Renal cortex interstitium (tissue), 11 donors: ENCODE measurements around the gene BRD9. TPM values are rescaled to one million over a fixed set of nuclear protein-coding genes. Genes with fewer than 3 reads are reported as not detected.
"Not testable (repeated sequence)": the region's sequence is repeated elsewhere in the genome, so short reads cannot be mapped to it uniquely, and the experiment has no call there.

Experiments used
- DNase-seq, 11 donors: peaks; one replicate each; pipeline ENCODE4 v3.0.0-alpha.2; 2013; ENCODE audit warnings: low read depth in 9 of 11, low spot score in 4 of 11; ENCODE audit errors: extremely low read depth in 1 of 11
- polyA plus RNA-seq, 3 donors: library from polyadenylated mRNA; unstranded; fragments of 120-200 nt; gene quantifications; one replicate each; pipeline ENCODE4 v1.2.1, GENCODE V29; 2013; ENCODE audit not compliant: insufficient read length in 3 of 3

Gene BRD9
- polyA plus RNA-seq, 3 donors, result 38.7 to 46.1 (median 42.4) TPM

DNA sequence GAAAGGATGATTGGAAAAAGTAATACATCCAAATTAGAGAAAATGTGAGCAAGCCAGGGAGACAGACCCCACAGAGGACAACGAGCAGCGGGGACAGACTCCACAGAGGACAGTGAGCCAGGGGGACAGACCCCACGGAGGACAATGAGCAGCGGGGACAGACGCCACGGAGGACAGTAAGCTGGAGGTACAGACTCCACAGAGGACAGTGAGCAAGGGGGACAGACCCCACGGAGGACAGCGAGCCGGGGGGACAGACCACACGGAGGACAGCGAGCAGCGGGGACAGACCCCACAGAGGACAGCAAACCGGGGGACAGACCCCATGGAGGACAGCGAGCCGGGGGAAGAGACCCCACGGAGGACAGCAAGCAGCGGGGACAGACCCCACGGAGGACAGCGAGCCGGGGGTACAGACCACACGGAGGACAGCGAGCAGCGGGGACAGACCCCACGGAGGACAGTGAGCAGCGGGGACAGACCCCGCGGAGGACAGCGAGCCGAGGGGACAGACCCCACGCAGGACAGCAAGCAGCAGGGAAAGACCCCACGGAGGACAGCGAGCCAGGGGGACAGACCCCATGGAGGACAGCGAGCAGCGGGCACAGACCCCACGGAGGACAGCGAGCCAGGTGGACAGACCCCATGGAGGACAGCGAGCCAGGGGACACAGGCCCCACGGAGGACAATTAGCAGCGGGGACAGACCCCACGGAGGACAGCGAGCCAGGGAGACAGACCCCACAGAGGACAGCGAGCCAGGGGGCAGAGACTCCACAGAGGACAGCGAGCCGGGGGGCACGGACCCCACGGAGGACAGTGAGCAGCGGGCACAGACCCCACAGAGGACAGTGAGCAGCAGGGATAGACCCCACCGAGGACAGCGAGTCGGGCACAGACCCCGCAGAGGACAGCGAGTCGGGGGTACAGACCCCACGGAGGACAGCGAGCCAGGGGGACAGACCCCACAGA is 39.9 kb downstream of the BRD9 start:
- DNase-seq, result no peak

- DNase-seq, result no peak
These were observed 40.6 kb downstream of the BRD9 start for GRCh38 chr5:852018-852417.

- no peak for DNase-seq
These were observed 41.0 kb downstream of the BRD9 start for GRCh38 chr5:851553-851952.

DNA sequence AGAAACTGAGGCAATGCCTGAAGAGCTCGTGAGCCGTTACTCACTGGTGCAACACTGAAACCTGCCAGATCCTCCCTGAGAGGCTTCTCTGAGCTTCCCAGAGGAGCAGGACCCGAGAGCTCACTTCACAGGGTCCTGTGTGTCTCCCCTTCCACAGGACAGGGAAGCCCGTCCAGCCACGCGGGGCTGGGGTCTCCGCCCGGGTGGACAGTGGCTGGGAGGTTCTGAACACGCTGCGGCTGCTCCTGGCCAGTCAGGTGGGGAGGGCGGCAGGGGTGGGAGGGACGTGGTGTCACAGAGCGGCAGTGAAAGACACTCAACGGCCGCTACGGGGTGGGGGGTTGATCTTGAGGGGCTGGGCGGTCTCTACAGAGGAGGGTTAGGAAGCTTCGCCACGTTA is 41.5 kb downstream of the BRD9 start:
- DNase-seq, result no peak

DNA sequence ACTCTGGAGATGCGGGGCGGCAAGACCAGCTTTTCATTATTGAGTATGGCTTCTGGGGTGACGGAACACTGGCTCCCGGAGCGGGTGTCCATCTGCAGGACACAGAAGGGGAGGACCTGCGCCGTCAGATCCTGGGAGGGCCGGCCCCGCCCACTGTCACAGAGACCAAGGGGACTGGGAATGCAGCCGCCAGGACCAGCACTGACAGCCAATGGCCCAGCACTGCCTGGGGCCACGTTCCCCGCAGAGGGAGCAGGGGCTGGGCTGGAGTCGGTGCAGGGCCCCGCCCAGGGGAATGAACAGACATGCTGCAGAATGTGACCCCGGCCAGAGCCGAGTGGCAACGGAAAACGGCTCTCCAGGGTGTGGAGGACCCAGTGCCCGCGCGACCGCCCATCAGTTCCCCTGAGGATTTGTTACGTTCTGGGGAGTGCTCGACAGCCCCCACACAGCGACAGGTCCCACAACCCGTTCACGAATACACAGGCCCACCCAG is 42.0 kb downstream of the BRD9 start, which contains the start of gene ZDHHC11:
ZDHHC11 (minus strand) TSS at position 476 of the 496 bp plus-strand sequence; CDS start at position 92, 384 bp downstream.
- no peak for DNase-seq

DNA sequence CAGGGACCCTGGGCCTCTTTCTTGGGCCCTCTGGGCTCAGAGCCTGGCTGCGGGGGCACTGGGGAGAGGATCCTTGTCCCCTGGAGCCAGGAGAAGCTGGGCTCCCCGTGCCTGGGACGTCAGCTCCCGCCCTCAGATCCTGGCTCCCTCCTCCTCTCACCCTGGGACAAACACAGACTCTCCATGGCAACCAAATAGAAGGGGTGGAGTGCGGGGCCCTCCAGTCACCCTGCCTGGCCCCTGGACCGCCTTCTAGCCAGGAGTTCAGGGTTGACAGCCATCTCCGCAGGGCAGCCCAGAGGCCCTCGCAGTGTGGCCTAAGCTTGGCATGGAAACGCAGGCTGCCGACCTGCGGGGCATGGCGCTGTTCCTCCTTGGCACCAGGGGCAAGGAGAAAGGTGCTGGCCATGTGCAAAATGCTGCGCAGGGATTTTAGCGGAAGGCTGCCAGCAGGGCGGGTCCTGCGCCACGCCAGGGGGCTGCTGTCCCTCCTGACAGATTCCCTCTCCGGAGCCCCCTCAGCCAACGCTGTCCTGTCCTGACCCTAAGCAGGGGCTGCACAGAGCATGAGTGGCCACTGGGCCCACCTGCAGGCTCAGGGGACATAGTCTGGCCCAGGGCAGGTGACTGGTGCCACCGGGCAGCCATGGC is 42.8 kb downstream of the BRD9 start:
- peak in 3 of 11 donors; percentile 14 to 67 (median 63) for DNase-seq

DNA sequence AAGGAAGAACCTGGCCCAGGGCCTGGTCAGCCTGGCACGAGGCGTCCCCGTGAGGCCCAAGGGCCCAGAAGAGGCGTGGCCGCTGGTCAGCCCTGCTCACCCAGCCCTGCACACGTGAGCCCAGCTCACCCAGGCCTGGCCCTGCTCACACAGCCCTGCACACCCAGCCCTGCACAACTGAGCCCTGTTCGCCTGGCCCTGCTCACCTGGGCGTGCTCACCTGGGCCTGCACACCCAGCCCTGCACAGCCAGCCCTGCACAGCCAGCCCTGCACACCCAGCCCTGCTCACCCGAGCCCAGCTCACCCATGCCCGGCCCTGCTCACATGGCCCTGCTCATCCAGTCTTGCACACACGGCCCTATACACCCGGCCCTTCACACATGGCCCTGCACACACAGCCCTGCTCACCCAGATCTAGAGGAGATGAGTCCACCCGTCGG is 43.9 kb downstream of the BRD9 start:
- DNase-seq, result no peak

- DNase-seq, result not testable (repeated sequence)
These were observed 44.9 kb downstream of the BRD9 start for GRCh38 chr5:847736-848135.

DNA sequence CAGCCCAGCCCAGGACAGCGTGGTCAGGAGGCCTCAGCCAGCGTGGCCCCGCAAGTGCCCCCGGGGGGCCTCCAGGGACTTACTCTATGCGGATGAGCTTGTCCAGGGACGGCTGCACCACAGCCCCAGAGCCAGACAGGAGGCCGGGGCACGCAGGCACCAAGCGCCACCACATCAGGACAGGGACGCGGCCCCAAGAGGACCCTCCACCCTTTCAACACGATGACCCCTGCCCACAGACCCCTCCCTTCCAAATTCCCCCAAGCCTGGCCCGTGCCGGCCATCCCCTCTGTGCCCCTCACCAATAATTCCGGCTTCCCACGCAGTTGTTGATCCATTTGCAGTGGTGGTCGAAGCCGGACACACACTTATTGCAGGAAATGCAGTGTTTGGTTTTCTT is 45.4 kb downstream of the BRD9 start:
- DNase-seq, result not testable (repeated sequence)

DNA sequence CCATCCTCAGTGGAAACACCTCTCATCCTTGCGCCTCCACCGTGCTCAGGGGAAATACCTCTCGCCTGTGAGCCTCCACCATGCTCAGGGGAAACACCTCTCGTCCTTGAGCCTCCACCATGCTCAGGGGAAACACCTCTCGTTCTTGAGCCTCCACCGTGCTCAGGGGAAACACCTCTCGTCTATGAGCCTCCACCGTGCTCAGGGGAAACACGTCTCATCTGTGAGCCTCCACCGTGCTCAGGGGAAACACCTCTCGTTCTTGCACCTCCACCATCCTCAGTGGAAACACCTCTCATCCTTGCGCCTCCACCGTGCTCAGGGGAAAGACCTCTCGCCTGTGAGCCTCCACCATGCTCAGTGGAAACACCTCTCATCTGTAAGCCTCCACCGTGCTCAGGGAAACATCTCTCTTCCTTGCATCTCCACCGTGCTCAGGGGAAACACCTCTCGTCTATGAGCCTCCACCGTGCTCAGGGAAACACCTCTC is 46.0 kb downstream of the BRD9 start:
- DNase-seq, result not testable (repeated sequence)

GRCh38 chr5:845676-846601 is 46.7 kb downstream of the BRD9 start:
- DNase-seq, result not testable (repeated sequence)

- not testable (repeated sequence) for DNase-seq
These were observed 47.4 kb downstream of the BRD9 start for GRCh38 chr5:845031-845675.

- not testable (repeated sequence) for DNase-seq
These were observed 48.2 kb downstream of the BRD9 start for GRCh38 chr5:844426-844825.

- DNase-seq, result not testable (repeated sequence)
These were observed 48.7 kb downstream of the BRD9 start for GRCh38 chr5:843926-844325.

DNA sequence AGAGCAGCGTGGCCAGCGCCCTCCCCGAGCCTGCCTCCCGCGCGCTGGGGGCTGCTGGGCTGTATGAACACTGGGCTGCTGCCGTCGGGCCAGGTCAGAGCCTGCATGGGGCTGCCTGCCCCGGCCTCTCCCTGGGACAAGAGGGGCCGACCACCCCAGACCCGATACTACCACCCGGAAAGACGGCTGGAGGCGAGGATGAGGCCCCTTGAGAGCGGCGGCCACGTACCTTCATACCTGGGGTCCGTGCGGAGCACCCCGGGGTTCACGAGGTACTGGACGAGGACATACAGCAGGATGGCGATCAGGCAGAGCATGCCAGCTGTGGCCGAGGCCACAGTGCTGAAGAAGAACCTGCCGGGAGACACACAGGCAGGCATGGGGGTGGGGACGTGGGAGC is 49.2 kb downstream of the BRD9 start:
- DNase-seq, result not testable (repeated sequence)

DNA sequence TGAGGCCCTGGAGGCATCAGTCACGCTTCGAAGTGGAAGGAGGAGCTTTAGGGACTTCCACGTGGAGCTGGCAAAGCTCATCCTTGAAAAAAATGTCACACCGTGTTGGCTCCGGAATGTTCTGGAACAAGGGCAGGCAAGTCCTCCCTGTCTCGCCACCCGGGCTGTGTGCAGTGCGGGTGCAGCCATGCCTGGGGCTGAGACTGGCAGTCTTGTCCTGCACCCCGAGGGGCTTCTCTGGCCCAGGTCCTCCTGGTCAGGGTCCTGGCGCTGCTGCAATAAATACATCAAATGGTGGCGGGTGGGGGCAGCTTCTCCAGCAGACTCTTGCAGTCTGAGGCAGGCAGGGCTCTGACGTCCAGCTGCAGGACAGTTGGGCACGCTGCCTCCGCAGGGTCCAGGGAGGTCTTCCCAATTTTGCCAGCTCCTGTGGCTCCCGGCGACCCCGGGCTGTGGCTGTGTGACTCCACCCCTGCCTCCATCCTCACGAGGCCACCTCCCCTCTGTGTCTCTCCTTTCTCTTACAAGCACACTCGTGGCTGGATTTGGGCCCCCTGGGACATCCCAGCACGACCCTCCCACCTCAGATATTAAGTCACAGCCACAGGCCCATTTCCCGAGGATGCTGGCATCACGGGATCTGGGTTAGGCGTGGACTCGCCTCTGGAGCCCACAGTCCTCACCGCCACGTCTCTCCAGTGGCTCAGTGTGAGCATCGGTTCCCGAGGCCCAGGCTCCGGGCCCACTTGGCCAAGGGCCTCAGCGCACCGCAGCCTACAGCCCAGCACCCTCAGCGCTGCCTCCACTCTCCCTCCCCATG is 50.0 kb downstream of the BRD9 start:
- DNase-seq, result not testable (repeated sequence)
